ENCODE data around the gene RTKN.
"Not testable (repeated sequence)": the region's sequence is repeated elsewhere in the genome, so short reads cannot be mapped to it uniquely, and the experiment has no call there.

The RTKN gene

GRCh38 chr2:74472945-74473258 lies 31.2 kb upstream of the RTKN start:
- no CpG with 5 or more reads among the region's 7 CpGs for WGBS, 2 donors (ENCODE audit: extremely low coverage in 2 of 2, insufficient read length in 2 of 2, insufficient replicate concordance in 1 of 2)
- peak overlapping the region; percentile 81 for H3K9ac ChIP-seq (ENCODE audit: low read depth, low read length, poor library complexity)
- H3K4me2 ChIP-seq (ENCODE audit: insufficient read depth, low read length, poor library complexity, severe bottlenecking), result peak overlapping the region; percentile 87
- H3K18ac ChIP-seq (ENCODE audit: low read length), result peak overlapping the region; percentile 63
- no peak overlapping the region for H3K23ac ChIP-seq (ENCODE audit: low read depth, low read length, poor library complexity)
- H2AFZ ChIP-seq (ENCODE audit: low read length), result peak overlapping the region; percentile 83
- H3K4me3 ChIP-seq (ENCODE audit: low read length in 2 of 2), result peak overlapping the region; percentile 74 to 89
- no peak overlapping the region for H3K14ac ChIP-seq (ENCODE audit: low read length)
- H3K79me1 ChIP-seq (ENCODE audit: low read depth, low read length), result no peaks in the 10 kb centered on the region
- no peaks in the 10 kb centered on the region for H3K27me3 ChIP-seq (ENCODE audit: control insufficient read depth in 3 of 3, insufficient read depth in 3 of 3, low read depth in 1 of 3, low read length in 3 of 3)
- H2BK15ac ChIP-seq (ENCODE audit: low read length), result no peak overlapping the region
- no peak overlapping the region for H4K91ac ChIP-seq (ENCODE audit: low read depth, low read length, poor library complexity)
- no peak overlapping the region for H2BK5ac ChIP-seq (ENCODE audit: low read length)
- peaks cover 6 to 11% of the 10 kb centered on the region in 2 donors for H3K4me1 ChIP-seq (ENCODE audit: control insufficient read depth in 2 of 2, insufficient read depth in 1 of 2, low read depth in 1 of 2, low read length in 2 of 2)
- H4K8ac ChIP-seq (ENCODE audit: low read depth, low read length), result peak overlapping the region; percentile 58
- H3K36me3 ChIP-seq (replicated peaks in 1 of 2; ENCODE audit: control insufficient read depth in 2 of 2, insufficient read depth in 2 of 2, low read length in 2 of 2), result peaks cover 24 to 44% of the 10 kb centered on the region in 2 donors
- DNase-seq (ENCODE audit: low spot score), result no peak
- no peak overlapping the region for H2BK120ac ChIP-seq (ENCODE audit: low read depth, low read length)
- peak overlapping the region; percentile 87 for H3K27ac ChIP-seq (replicated peaks; ENCODE audit: low read length)
- no peak overlapping the region for H2AK5ac ChIP-seq (ENCODE audit: low read depth, low read length)
- H2BK12ac ChIP-seq (ENCODE audit: low read length), result no peak overlapping the region
- H3K9me3 ChIP-seq (replicated peaks in 1 of 2; ENCODE audit: control insufficient read depth in 2 of 2, insufficient read depth in 1 of 2, low read depth in 1 of 2, low read length in 2 of 2), result no peaks in the 10 kb centered on the region
- H3K4ac ChIP-seq (ENCODE audit: low read length), result no peak overlapping the region

GRCh38 chr2:74472086-74472944 lies 30.6 kb upstream of the RTKN start, which contains the start of gene MRPL53:
TSS of gene MRPL53 (minus strand) at chr2:74472680. CDS start at chr2:74472660, 20 bp downstream.
- Histone ChIP-seq H2BK120ac (ENCODE audit: low read depth, low read length) (peak within 1 kb of the TSS; percentile 42), H3K4ac (ENCODE audit: low read length) (no peak within 1 kb of the TSS), H2BK15ac (ENCODE audit: low read length) (no peak within 1 kb of the TSS), H2AFZ (ENCODE audit: low read length) (peak within 1 kb of the TSS; percentile 83), H4K91ac (ENCODE audit: low read depth, low read length, poor library complexity) (no peak within 1 kb of the TSS), H2BK5ac (ENCODE audit: low read length) (no peak within 1 kb of the TSS), H3K14ac (ENCODE audit: low read length) (peak within 1 kb of the TSS; percentile 5), H3K4me3 (ENCODE audit: low read length in 2 of 2) (peak within 1 kb of the TSS; percentile 74 to 89), H3K23ac (ENCODE audit: low read depth, low read length, poor library complexity) (peak within 1 kb of the TSS; percentile 96), H3K27ac (replicated peaks; ENCODE audit: low read length) (peak within 1 kb of the TSS; percentile 87), H4K8ac (ENCODE audit: low read depth, low read length) (peak within 1 kb of the TSS; percentile 58), H3K4me1 (ENCODE audit: control insufficient read depth in 2 of 2, insufficient read depth in 1 of 2, low read depth in 1 of 2, low read length in 2 of 2) (peaks cover 6 to 11% of the 10 kb centered on the region in 2 donors), H3K4me2 (ENCODE audit: insufficient read depth, low read length, poor library complexity, severe bottlenecking) (peak within 1 kb of the TSS; percentile 87), H3K9ac (ENCODE audit: low read depth, low read length, poor library complexity) (peak within 1 kb of the TSS; percentile 91), H3K9me3 (replicated peaks in 1 of 2; ENCODE audit: control insufficient read depth in 2 of 2, insufficient read depth in 1 of 2, low read depth in 1 of 2, low read length in 2 of 2) (no peaks in the 10 kb centered on the region), H2BK12ac (ENCODE audit: low read length) (no peak within 1 kb of the TSS), H3K27me3 (ENCODE audit: control insufficient read depth in 3 of 3, insufficient read depth in 3 of 3, low read depth in 1 of 3, low read length in 3 of 3) (no peaks in the 10 kb centered on the region), H2AK5ac (ENCODE audit: low read depth, low read length) (peak within 1 kb of the TSS; percentile 23), H3K36me3 (replicated peaks in 1 of 2; ENCODE audit: control insufficient read depth in 2 of 2, insufficient read depth in 2 of 2, low read length in 2 of 2) (peaks cover 20 to 39% of the 10 kb centered on the region in 2 donors), H3K18ac (ENCODE audit: low read length) (peak within 1 kb of the TSS; percentile 78), H3K79me1 (ENCODE audit: low read depth, low read length) (no peaks in the 10 kb centered on the region)
- peak; percentile 89 for DNase-seq (ENCODE audit: low spot score)
- no CpG with 5 or more reads among the region's 66 CpGs for WGBS, 2 donors (ENCODE audit: extremely low coverage in 2 of 2, insufficient read length in 2 of 2, insufficient replicate concordance in 1 of 2)

- WGBS, 2 donors (ENCODE audit: extremely low coverage in 2 of 2, insufficient read length in 2 of 2, insufficient replicate concordance in 1 of 2), result no CpG with 5 or more reads among the region's 16 CpGs
Observed at GRCh38 chr2:74471332-74472065, 29.8 kb upstream of the RTKN start.

GRCh38 chr2:74470742-74471141 lies 29.0 kb upstream of the RTKN start:
- H2BK15ac ChIP-seq (ENCODE audit: low read length); H3K4ac ChIP-seq (ENCODE audit: low read length); H2AK5ac ChIP-seq (ENCODE audit: low read depth, low read length); H4K91ac ChIP-seq (ENCODE audit: low read depth, low read length, poor library complexity); H3K14ac ChIP-seq (ENCODE audit: low read length); H2AFZ ChIP-seq (ENCODE audit: low read length); H3K18ac ChIP-seq (ENCODE audit: low read length); H3K27ac ChIP-seq (replicated peaks; ENCODE audit: low read length); H3K27me3 ChIP-seq (ENCODE audit: control insufficient read depth in 3 of 3, insufficient read depth in 3 of 3, low read depth in 1 of 3, low read length in 3 of 3); H3K4me3 ChIP-seq (ENCODE audit: low read length in 2 of 2); H3K9ac ChIP-seq (ENCODE audit: low read depth, low read length, poor library complexity); H2BK12ac ChIP-seq (ENCODE audit: low read length); H3K4me2 ChIP-seq (ENCODE audit: insufficient read depth, low read length, poor library complexity, severe bottlenecking); DNase-seq (ENCODE audit: low spot score); H3K23ac ChIP-seq (ENCODE audit: low read depth, low read length, poor library complexity); H4K8ac ChIP-seq (ENCODE audit: low read depth, low read length); H2BK120ac ChIP-seq (ENCODE audit: low read depth, low read length); H3K9me3 ChIP-seq (replicated peaks in 1 of 2; ENCODE audit: control insufficient read depth in 2 of 2, insufficient read depth in 1 of 2, low read depth in 1 of 2, low read length in 2 of 2); H2BK5ac ChIP-seq (ENCODE audit: low read length); H3K79me1 ChIP-seq (ENCODE audit: low read depth, low read length): not testable (repeated sequence)
- peaks cover 15 to 25% of the 10 kb centered on the region in 2 donors for H3K36me3 ChIP-seq (replicated peaks in 1 of 2; ENCODE audit: control insufficient read depth in 2 of 2, insufficient read depth in 2 of 2, low read length in 2 of 2)
- WGBS, 2 donors (ENCODE audit: extremely low coverage in 2 of 2, insufficient read length in 2 of 2, insufficient replicate concordance in 1 of 2), result no CpG with 5 or more reads among the region's 12 CpGs
- H3K4me1 ChIP-seq (ENCODE audit: control insufficient read depth in 2 of 2, insufficient read depth in 1 of 2, low read depth in 1 of 2, low read length in 2 of 2), result peaks cover 7 to 14% of the 10 kb centered on the region in 2 donors

More at GRCh38 chr2:74471332-74472065, 29.8 kb upstream of the RTKN start:
- no peak overlapping the region for H3K18ac ChIP-seq (ENCODE audit: low read length)
- peak overlapping the region; percentile 91 for H3K9ac ChIP-seq (ENCODE audit: low read depth, low read length, poor library complexity)
- no peak overlapping the region for H2BK15ac ChIP-seq (ENCODE audit: low read length)
- no peak overlapping the region for H2BK5ac ChIP-seq (ENCODE audit: low read length)
- H2AK5ac ChIP-seq (ENCODE audit: low read depth, low read length), result no peak overlapping the region
- H3K79me1 ChIP-seq (ENCODE audit: low read depth, low read length), result no peaks in the 10 kb centered on the region
- no peak for DNase-seq (ENCODE audit: low spot score)
- no peak overlapping the region for H2BK12ac ChIP-seq (ENCODE audit: low read length)
- no peak overlapping the region for H3K14ac ChIP-seq (ENCODE audit: low read length)
- no peak overlapping the region for H2BK120ac ChIP-seq (ENCODE audit: low read depth, low read length)
- peak overlapping the region; percentile 87 for H3K27ac ChIP-seq (replicated peaks; ENCODE audit: low read length)
- peaks cover 6 to 11% of the 10 kb centered on the region in 2 donors for H3K4me1 ChIP-seq (ENCODE audit: control insufficient read depth in 2 of 2, insufficient read depth in 1 of 2, low read depth in 1 of 2, low read length in 2 of 2)
- H3K9me3 ChIP-seq (replicated peaks in 1 of 2; ENCODE audit: control insufficient read depth in 2 of 2, insufficient read depth in 1 of 2, low read depth in 1 of 2, low read length in 2 of 2), result no peaks in the 10 kb centered on the region
- H4K8ac ChIP-seq (ENCODE audit: low read depth, low read length), result no peak overlapping the region
- H2AFZ ChIP-seq (ENCODE audit: low read length), result peak overlapping the region; percentile 83
- H3K4me3 ChIP-seq (ENCODE audit: low read length in 2 of 2), result peak overlapping the region; percentile 74 to 89
- H4K91ac ChIP-seq (ENCODE audit: low read depth, low read length, poor library complexity), result no peak overlapping the region
- H3K23ac ChIP-seq (ENCODE audit: low read depth, low read length, poor library complexity), result peak overlapping the region; percentile 96
- peaks cover 15 to 31% of the 10 kb centered on the region in 2 donors for H3K36me3 ChIP-seq (replicated peaks in 1 of 2; ENCODE audit: control insufficient read depth in 2 of 2, insufficient read depth in 2 of 2, low read length in 2 of 2)
- no peak overlapping the region for H3K4ac ChIP-seq (ENCODE audit: low read length)
- no peaks in the 10 kb centered on the region for H3K27me3 ChIP-seq (ENCODE audit: control insufficient read depth in 3 of 3, insufficient read depth in 3 of 3, low read depth in 1 of 3, low read length in 3 of 3)
- H3K4me2 ChIP-seq (ENCODE audit: insufficient read depth, low read length, poor library complexity, severe bottlenecking), result peak overlapping the region; percentile 87

All from neuronal stem cell (in vitro differentiated cells).